Measurements from ENCODE around the gene UVSSA.
"Not testable (repeated sequence)": the region's sequence is repeated elsewhere in the genome, so short reads cannot be mapped to it uniquely, and the experiment has no call there.

UVSSA gene

DNA sequence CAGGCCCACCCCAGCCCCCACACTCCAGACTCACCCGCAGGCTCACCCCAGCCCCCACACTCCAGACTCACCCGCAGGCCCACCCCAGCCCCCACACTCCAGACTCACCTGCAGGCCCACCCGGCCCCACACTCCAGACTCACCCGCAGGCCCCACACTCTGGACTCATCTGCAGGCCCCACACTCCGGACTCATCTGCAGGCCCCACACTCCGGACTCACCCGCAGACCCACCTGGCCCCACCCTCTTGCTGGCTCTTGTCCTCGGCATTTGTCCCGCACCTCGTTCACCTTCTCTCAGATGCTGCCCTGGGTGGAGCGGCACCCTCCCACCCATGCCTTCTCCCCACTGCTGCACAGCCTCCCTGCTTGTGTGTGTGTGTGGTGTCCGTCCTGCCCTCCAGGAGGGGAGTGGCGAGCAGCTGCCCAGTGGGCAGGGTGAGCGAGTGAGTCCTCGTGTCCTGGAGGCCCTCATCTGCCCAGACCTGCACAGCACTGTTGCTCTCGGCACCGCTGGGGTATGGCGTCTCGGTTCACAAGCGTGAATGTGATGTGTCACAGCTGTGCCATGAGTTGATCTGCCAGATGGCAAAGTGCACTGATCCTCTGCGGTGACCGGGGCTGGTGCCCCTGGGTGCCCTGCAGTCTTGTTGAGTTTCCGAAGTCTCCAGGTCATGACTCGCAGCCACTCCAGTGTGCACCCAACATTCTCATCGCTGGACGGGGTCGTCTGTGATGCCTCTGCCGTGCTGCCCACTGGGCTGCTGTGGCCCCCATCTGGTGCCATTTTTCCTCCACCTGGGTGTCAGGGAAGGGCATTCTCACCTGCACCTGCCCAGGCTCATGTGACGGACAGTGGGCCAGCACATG is 29.6 kb upstream of the UVSSA start:
- DNase-seq, result no peak

- DNase-seq, result no peak
Observed at GRCh38 chr4:1318046-1318375, 29.0 kb upstream of the UVSSA start.

DNA sequence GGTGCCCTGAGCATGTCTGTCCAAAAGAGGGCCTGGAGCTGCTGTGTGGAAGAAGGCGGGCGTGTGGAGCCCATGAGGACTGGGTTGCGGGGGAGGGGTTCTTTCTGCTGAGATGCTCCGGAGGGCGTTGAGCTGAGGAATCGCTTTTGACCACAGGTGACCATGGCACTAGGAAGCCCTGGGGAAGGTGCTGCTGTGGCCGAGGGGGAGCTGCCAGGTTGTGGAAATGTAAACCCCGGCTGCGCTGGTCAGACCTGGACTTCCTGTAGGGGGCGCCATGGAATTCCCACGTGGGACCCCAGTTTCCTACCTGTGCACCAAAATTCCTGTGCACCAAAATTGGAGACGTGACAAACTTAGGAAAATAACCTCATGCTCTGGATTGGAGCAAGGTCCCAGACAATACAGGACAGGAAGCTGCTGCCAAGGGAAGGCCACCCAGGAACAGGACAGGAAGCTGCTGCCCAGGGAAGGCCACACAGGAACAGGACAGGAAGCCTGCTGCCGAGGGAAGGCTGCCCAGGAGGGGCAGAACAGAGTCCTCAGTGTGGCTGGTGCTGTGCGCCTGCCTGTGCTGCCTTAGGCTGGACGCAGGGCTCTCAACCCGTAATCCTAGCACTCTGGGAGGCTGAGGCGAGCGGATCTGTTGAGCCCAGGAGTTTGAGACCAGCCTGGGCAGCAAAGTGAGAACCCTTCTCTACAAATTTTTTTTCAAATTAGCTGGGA is 28.4 kb upstream of the UVSSA start:
- DNase-seq, result no peak

DNA sequence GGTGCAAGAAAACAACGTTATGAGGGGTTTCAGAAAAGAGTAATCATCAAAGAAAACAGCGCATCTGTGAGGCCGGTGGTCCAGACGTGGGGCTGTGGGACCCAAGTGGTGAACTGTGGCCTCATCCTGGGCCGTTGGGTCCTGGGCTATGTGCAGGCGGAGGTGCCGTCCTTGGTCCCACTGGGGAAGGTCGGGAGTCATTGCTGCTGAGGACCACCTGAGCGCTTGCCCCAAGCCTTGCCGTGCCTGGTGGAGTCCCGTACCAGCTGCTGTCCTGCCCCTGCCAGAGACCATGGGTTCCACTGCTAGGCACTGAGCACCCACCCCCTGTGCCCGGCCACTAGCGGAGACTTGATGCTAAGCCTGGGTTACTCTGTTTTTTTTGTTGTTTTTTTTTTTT is 25.5 kb upstream of the UVSSA start:
- no peak for DNase-seq

- DNase-seq, result no peak
Observed at GRCh38 chr4:1321946-1322650, 24.9 kb upstream of the UVSSA start.

DNA sequence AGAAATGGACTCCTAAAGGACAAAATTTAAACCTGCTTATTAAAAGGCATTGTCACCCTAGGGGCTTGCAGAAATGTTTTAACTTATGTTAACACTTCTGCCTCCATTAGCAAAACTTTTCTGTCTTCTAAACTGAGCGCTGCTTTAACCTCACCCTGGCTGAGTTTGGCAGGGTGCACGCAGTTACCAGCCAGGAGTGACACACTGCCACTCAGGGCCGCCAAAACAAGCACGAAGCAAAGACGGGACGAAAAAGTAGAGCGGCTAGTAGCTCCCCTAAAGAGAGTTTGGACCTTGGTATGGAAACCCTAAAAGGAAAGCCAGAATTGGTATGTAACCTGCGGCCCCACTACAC is 23.8 kb upstream of the UVSSA start:
- no peak for DNase-seq

DNA sequence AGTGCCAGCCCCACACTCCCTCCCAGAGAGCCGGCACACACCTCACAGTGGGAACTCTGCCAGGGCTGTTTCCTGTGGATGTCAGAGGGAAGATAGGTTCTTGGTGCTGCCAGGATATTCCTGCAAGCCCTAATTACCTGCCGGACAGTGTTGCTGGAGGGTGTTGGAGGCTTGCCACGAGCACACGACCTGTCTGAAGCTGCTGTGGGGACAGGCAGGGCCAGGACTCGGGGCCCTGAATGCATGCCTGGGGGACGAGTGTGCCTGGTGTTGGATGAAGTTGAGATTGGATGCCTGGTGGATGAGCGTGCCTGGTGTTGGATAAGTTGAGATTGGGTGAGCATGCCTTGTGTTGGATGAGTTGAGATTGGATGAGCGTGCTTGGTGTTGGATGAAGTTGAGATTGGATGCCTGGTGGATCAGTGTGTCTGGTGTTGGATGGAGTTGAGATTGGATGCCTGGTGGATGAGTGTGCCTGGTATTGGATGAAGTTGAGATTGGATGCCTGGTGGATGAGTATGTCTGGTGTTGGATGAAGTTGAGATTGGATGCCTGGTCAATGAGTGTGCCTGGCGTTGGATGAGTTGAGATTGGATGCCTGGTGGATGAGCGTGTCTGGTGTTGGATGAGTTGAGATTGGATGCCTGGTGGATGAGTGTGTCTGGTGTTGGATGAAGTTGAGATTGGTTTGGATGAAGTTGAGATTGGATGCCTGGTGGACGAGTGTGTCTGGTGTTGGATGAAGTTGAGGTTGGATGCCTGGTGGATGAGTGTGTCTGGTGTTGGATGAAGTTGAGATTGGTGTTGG is 23.2 kb upstream of the UVSSA start:
- DNase-seq, result no peak

- not testable (repeated sequence) for DNase-seq
Observed at GRCh38 chr4:1324443-1325175, 22.4 kb upstream of the UVSSA start.

DNA sequence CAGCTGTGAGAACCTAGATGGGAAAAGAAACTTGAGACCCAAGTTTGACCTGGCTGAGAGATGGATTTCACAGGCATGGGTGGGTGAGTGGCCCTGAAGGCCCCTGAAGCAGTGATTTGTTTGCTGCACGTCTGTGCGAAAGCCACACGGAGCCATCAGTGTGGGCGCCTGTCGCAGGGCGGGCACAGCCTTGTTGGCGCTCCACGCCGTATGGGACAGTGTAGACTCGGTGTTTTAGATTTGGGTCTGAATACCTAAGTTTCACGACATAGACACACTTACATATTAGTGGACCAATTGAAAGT is 21.9 kb upstream of the UVSSA start:
- no peak for DNase-seq

- DNase-seq, result no peak
Observed at GRCh38 chr4:1325681-1326635, 21.1 kb upstream of the UVSSA start.

DNA sequence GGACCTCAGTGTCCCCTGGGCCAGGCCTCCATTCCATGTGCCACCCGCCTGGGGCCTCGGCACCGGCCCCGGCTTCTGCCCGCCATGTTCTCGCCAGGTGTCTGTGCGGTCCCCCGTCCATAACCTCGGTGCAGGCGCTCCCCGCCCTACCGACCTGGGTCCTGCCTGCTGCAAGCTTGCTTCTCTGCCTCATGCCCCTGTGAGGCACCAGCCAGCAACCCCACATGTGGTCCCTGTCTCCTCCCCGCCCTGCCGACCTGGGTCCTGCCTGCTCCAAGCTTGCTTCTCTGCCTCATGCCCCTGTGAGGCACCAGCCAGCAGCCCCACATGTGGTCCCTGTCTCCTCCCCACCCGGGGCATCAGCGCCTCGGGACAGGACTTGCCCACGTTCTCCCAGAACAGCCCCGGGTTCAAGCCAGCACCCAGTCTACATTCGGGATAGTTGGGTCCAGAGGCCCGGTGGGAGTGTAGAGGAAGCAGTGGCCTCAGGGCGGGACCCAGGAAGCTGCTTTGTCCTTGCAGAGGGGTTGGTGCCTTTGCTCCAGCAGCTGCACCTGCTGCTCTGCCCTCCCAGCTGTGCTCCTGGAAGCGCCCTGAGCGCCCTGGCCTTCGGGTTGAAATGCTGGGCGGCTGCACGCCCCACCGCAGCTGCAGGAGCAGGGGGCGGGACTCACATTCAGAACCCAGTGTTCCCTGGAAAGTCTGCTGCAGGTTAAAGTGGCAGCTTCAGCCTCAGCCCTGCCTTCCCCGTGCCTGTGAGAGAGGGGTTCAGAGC is 20.1 kb upstream of the UVSSA start:
- no peak for DNase-seq

GRCh38 chr4:1327526-1328266 is 19.3 kb upstream of the UVSSA start:
- no peak for DNase-seq

- DNase-seq, result no peak
Observed at GRCh38 chr4:1328267-1329155, 18.5 kb upstream of the UVSSA start.

DNA sequence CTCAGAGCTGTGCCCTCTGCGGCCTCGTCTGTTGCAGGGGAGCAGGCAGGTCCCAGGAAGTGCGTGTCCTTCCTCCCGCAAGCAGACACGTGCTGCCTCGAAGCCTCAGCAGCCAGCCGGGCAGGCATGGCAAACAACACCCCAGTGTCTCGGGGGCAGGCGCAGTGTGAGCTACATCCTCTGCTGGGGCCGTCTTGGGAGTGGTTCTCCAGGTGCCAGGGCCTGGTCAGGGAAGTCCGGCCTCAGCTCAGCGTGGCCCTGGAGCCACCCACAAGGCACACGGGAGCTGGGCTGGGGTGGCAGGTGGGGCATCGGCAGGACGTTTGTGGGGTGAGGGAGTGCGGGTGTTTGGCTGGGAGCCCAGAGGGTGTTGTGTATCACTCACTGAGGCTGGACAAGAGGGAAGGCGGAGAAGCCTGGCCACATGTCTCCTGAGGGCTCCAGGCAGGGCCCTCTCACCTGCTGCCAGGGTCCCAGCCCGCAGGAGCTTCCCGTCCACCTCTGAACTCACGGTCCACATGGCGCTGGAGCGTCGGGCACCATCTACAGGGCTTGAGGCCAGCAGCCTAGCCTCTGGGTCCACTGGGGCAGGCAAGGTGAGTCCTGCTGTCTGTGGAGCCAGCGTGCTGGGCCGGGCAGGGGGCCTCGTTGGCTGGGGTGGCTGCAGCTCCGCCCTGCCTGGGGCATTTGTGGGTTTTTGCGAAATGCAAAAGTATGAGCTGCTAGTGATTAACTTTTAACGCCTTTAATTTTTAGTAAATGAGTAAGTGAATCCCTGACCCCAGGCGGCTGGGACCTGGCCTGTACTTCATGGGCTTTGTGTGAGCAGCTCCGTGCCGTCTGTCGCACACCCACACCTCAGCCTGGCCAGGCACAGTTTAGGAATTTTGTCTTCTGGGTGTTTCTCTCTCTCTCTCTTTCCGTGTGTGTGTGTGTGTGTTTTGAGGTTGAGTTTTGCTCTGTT is 17.3 kb upstream of the UVSSA start:
- peak; percentile 65 for DNase-seq

GRCh38 chr4:1330761-1331590 is 16.0 kb upstream of the UVSSA start:
- DNase-seq, result peak; percentile 54

- DNase-seq, result no peak
Observed at GRCh38 chr4:1331591-1332353, 15.2 kb upstream of the UVSSA start.
